GM21526 (cell line): Measurements from ENCODE around the gene EXOC3.
"Not testable (repeated sequence)": the region's sequence is repeated elsewhere in the genome, so short reads cannot be mapped to it uniquely, and the experiment has no call there.

Experiments used
- ATAC-seq: cut with Tn5 transposase; IDR thresholded peaks from one replicate; pipeline ENCODE4 v1.9.1; 2021; ENCODE audit warnings: moderate library complexity; ENCODE audit not compliant: unreplicated experiment, low FRiP score

The EXOC3 gene

DNA sequence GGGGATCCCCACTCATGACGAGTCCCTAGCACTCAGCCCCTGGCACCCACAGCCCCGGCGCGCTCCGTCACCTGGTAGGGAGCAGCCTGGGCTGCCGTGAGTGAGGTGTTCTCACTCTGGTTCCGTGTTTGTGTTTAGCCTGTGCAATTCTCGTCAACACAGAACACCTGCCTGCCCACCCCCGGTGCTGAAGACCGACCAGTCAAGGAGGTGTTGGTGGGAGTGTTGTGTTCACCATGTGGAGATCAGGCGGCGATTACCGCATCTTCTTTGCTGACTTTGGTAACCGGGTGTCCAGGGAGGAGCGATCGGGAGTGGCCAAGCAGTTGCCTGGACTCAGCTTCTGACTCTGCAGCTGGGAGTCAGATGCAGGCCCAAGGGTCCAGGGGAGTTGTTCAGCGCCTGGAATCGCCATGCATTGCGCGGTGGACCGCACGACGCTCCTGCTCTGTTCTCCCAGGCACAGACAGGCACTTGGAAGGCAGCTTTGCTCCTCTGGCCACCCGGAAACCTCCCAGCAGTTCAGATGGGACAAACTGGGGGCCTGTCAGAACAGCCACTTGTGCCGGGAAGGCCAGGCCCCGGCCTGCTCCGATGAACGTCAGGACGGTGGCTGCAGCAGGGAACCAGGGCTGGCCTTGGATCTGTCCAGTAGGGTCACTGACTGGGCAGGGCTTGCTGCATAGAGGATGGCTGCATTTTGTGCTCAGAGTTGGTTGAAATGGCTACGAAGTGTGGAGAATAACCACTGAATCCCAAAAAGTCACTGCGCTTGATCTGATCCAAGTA is 28.2 kb downstream of the EXOC3 start:
- ATAC-seq = no peak

- no peak for ATAC-seq
Observed at GRCh38 chr5:471750-472058, 28.7 kb downstream of the EXOC3 start.

DNA sequence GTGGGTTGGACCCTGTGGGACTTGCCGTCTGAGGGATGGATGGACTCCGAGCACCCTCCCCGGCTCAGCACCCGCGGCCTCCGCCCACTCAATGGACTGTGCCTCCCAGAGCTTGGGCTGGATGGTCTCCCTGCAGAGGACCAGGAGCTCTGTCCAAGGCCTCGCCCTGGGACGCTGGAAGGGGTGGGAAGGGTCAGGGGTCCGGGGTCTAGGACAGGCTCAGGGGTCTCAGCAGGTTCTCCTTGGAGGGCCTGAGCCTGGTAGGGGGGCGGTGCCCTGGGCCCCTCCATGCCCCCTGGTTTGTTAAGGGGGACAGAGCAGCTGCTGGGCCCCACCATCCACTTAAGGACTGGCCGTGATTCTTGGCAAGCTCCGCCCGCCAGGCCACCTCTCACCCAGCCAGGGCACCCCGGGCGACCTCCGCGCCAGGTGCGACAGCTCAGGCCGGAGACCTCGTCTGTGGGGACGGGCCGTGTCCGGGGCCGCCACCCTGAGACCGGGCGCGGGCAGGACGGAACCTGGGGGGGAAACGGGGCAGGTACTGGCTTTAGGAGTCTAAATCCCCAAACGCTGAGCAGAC is 29.2 kb downstream of the EXOC3 start:
- peak; percentile 17 for ATAC-seq

DNA sequence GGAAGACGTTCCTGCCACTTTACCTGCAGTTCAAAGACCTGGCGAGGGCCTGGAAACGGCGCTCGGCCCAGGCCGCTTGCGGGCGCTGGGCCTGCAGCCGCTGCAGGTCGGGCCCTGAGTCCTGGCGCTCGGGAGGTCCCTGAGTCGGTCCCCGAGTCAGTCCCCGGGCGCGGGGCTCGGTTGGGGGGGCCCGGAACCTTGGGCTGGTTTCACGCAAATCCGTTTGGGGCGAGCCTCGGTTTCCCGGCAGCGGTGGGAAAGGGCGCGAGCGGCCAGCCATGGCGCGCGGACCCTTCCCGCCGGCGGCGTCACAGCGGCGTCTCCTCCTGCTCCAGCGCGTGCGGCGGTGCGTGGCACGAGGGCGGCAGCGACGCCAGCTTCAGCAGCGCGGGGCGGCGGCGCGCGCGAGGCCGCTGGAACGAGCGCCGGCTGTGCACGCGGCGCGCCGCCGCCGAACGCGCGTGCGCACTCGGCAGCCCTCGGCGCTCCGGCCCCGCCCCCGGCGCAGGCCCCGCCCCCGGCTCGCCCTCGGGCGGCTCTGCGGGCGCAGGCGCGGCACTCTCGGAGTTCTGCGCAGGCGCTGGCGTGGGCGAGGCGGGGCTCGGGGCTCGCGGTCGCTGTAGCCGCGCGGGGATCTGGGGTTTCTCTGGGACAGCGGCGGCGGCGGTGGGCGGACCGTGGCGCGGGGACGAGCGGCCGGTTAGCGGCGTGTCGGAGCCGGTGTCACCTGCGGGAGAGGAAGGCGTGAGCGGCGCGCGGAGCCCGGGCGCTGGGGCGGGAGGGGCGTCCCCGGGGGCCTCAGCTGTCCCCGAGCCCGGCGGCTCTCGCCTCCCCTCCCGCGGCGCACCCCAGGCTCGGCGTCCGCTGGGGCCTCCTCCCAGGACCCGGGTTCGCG is 29.9 kb downstream of the EXOC3 start:
- ATAC-seq = peak; percentile 61

GRCh38 chr5:473551-474192 is 30.7 kb downstream of the EXOC3 start:
- ATAC-seq = peak; percentile 17

DNA sequence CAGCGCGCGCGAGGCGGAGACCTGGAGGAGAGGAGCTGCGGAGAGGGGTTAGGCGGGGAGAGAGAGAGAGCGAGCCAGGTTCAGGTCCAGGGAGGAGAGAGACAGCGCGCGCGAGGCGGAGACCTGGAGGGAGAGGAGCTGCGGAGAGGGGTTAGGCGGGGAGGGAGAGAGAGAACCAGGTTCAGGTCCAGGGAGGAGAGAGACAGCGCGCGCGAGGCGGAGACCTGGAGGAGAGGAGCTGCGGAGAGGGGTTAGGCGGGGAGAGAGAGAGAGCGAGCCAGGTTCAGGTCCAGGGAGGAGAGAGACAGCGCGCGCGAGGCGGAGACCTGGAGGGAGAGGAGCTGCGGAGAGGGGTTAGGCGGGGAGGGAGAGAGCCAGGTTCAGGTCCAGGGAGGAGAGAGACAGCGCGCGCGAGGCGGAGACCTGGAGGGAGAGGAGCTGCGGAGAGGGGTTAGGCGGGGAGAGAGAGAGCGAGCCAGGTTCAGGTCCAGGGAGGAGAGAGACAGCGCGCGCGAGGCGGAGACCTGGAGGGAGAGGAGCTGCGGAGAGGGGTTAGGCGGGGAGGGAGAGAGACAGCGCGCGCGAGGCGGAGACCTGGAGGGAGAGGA is 31.4 kb downstream of the EXOC3 start:
- not testable (repeated sequence) for ATAC-seq

DNA sequence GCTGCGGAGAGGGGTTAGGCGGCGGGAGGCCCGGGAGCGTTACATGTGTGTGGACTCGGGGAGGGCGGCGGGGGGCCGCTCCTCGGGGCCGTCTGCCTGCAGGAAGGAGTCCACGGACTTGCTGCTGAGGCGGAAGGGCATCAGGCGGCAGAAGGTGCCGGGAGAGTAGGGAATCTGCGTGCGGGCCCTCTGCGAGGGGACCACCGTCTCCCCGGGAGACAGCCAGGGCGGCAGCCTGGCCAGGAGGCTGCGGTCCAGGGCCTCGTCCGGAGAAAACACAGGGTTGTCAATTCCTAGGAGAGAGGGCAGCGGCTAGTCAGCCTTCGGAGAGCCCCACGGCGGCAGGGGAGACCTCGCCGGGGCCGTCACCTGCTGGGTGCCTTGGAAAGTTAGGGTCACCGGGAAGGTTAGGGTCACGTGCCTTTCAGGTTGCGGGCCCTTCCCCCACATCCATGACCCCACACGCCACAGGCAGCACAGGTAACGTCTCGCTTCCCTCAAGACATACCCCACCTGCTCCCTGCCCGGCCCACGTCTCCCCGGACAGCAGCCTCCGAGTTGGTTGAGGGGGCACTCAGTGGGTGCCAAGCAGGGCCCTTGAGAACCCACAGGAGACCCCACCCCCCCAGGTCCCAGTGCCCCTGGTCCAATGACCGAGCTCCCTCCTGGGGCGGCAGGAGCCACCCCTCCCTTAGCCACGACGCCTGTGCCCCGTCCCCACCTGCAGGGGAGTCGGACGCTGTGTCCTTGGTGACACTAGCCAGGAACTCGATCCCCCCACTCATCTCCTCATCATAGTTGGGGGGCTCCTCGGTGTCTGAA is 32.1 kb downstream of the EXOC3 start:
- no peak for ATAC-seq

GRCh38 chr5:475704-476101 is 32.7 kb downstream of the EXOC3 start:
- no peak for ATAC-seq

DNA sequence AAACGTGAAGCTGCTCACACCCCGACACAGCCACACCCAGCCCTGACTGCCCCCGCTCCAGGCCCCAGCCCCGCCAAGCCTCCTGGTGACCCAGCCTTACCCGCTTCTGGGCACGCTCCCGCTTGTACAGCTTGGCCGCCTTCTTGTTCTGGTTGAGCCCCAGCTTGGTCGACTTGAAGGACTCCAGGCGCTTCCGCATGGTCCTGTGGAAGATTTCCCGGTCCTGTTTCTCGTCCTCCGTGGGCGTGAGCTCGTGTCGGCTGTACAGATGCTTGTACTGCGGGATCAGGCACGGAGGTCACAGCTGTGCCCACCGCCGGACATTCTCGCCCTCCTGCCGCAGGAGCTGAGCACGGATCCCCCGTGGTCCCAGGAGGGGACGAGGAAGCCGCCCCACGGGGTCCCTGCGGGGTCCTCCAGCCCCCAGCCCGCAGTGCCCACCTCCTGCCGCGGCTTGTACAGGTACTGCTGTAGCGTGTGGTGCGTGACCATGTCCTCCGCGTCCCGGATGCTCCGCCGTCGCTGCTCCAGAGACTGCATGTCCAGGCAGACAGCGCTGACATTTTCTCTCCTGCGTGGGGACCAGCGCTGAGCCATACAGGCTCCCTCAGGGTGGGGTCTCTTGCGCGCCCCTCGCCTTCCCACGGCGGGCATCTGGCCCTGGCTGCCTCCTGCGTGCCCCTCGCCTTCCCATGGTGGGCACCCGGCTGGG is 33.3 kb downstream of the EXOC3 start:
- ATAC-seq = no peak

- no peak for ATAC-seq
Observed at GRCh38 chr5:476814-477175, 33.8 kb downstream of the EXOC3 start.

- no peak for ATAC-seq
Observed at GRCh38 chr5:477247-477646, 34.3 kb downstream of the EXOC3 start.

DNA sequence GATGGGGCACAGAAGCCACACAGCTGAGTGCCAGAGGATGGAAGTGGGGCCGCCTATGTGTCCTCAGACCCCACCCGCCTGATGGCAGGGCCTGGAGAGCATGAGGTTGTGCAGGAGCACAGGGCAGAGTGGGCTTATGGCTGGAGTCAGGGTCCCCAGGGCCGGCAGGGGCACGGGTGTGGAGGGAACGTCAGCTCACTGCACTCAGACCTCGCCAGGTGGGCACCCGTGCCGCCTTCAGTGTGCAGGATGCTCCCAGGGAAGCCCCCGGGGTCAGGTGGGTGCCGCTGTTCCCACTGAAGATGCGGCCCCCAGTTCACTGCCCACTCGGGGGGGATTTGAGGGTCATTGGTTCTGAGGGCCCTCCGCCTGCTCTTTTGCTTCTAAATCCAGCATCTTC is 34.9 kb downstream of the EXOC3 start:
- ATAC-seq = no peak

DNA sequence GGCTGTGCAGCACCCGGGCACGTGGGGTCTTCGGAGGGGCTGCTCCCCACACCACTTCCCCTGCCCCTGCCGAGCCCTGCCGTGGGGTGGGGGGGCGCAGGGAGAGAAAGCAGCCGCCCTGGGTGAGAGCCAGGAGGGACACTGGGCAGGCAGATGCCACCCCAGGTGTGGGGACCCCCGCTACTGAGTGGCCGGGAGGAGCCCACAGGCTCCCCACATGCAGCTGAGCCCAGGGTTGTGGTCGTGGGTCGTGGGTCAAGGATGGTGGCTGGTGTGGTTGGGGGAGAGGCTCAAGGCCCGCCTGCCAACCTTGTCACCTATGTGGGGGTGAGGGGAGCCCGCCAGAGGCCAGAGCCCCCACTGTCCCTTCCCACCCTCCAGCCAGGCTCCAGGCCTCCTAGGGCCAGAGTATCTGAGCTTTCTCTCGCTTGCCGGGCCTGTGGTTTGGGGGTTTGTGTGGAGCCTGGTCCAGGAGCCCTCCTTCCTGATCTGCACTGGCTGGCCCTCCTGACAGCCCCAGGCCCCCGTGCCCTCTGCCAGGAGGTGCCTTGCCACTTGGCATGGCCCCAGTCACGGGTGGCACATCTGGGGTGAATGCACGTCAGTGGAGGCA is 35.5 kb downstream of the EXOC3 start:
- ATAC-seq = no peak

DNA sequence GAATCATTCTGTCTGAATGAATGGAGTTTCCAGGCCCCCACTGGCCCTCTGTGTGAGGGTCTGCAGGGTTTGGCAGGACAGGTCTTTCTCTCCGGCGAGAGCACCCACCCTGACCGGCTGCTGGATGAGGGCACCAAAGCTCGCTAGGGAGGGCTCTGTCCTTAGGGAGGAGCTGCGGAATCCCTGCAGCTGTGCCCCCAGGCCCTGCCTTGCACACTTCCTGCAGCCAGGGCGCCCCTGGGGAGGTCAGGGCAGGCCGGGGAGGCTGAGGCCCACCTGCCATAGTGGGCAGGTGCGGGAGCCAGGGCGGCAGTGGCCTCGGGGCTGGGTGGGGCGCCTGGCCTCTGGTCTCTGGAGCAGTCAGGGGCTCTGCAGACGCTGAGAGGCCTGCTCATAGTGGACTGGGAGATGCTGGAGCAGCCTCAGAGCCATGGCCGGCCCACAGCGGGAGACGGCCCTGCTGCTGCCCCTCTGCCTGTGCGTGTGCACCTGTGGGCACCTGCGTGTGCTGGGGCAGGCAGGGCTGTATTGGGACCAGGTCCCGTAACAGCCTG is 36.1 kb downstream of the EXOC3 start:
- no peak for ATAC-seq

GRCh38 chr5:479566-480319 is 36.8 kb downstream of the EXOC3 start:
- no peak for ATAC-seq

GRCh38 chr5:481347-481746 is 38.4 kb downstream of the EXOC3 start:
- ATAC-seq = no peak

- no peak for ATAC-seq
Observed at GRCh38 chr5:482021-482420, 39.0 kb downstream of the EXOC3 start.

- no peak for ATAC-seq
Observed at GRCh38 chr5:482506-482905, 39.5 kb downstream of the EXOC3 start.
